C4-2B (cell line): ENCODE results near the gene STX1A.

ENCODE experiments used
- H3K27ac ChIP-seq: fragments of 450-650 bp; 2 replicates; pipeline ENCODE4 v1.5.1; 2017
- ZFX ChIP-seq: fragments of 450-650 bp; IDR thresholded peaks from 2 replicates; pipeline ENCODE4 v1.6.1; 2017
- TF ChIP-seq, protein P1 (sequence below): fragments of 450-650 bp; conservative IDR thresholded peaks from 2 replicates; pipeline ENCODE4 v1.5.1; 2017; ENCODE audit warnings: mild to moderate bottlenecking

Gene STX1A

GRCh38 chr7:73749931-73750776, 30.7 kb upstream of the STX1A start:
- peak overlapping the region; percentile 92 for H3K27ac ChIP-seq
- TF ChIP-seq, protein P1, sequence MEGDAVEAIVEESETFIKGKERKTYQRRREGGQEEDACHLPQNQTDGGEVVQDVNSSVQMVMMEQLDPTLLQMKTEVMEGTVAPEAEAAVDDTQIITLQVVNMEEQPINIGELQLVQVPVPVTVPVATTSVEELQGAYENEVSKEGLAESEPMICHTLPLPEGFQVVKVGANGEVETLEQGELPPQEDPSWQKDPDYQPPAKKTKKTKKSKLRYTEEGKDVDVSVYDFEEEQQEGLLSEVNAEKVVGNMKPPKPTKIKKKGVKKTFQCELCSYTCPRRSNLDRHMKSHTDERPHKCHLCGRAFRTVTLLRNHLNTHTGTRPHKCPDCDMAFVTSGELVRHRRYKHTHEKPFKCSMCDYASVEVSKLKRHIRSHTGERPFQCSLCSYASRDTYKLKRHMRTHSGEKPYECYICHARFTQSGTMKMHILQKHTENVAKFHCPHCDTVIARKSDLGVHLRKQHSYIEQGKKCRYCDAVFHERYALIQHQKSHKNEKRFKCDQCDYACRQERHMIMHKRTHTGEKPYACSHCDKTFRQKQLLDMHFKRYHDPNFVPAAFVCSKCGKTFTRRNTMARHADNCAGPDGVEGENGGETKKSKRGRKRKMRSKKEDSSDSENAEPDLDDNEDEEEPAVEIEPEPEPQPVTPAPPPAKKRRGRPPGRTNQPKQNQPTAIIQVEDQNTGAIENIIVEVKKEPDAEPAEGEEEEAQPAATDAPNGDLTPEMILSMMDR: no peak
- TF ChIP-seq ZFX: no peak

GRCh38 chr7:73746378-73746777, 26.9 kb upstream of the STX1A start:
- H3K27ac ChIP-seq: peak overlapping the region; percentile 54
- no peak for TF ChIP-seq ZFX
- TF ChIP-seq, protein P1: no peak

DNA sequence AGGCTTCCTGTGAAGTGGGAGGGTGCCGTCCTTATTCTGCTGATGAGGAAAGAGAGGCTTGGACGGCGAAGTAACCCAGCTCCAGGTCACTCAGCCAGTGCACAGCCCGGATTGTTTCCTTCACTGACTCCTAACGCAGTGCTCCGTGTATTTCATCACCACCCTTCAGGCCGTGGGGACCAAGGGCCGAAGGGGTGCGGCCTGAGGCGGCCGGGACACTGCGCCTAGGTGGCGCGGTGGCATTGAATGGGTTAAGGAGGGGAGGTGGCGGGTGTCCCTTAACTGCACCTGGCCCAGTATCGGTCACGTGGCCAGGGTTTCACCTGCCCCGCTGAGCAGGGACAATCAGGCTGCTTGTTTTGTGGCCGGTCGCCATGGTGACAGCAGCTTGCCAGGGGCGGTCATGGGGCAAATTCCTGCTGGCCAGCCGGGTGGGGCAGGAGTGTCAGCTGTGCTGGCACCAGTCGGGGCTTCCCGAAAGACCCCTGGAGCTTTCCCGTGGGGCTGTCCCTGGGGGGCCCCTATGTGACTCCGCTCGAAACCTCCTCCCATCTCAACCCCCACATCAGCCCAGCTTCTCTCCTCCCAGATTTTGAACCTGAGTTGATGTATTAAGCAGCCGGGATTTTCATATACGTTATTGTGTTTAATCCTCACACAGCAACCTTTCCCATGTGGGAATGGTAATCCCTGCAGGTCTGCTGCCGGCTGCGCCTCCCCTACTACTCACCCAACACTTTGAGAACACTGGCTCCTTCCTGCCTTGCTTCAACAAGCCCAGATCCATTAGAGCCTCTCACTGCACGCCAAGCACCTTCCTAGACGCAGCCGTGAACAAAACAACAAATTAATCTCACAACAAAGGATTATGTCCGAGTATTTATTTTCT, 23.5 kb upstream of the STX1A start:
- H3K27ac ChIP-seq: peak overlapping the region; percentile 92
- no peak; the same call in 1 of the 2 replicates for TF ChIP-seq ZFX
- TF ChIP-seq, protein P1: no peak

DNA sequence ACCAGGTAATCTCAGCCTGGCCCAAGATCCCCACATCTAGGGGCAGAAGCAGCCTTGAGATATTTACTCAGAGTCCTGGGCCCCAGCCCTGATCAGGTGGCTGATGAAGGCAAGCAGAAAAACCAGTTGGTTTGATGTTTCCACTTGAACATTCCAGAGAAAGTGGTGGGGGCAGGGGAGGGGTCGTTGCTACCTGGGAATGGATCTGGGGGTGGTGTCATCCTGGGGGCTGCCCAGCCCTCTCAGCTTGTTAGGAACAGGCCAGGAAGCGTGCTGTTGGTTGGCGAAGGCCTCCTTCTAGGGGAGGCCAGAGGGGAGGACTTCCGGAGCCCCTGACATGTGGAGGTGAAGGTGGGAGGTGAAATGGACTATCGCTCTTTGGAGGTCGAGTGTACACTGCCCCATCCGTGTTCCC, 22.9 kb upstream of the STX1A start:
- no peak for TF ChIP-seq ZFX
- TF ChIP-seq, protein P1: no peak
- peak overlapping the region; percentile 92 for H3K27ac ChIP-seq

- TF ChIP-seq, protein P1: no peak
- TF ChIP-seq ZFX: no peak
- H3K27ac ChIP-seq: peak overlapping the region; percentile 92
These were observed 22.1 kb upstream of the STX1A start for GRCh38 chr7:73741600-73741999.

DNA sequence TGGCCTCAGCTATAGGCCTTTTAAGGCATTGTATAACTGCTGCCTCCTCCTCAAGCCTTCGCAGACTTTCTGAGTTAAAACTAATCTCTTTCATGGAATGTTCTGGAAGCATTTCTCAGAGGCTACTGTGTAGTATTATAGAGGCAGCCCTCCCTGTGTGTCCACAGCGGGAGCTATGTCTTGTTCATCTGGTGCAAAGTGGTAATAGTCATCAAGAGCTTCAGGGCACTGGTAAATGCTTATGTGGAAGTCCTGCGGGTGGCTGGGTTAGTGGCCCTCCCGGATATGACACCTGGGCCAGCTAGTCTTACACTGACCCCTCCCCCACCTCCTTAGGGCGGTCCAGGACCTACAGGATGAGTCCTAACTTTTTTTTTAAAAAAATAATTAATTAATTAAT, 21.3 kb upstream of the STX1A start:
- no peak for TF ChIP-seq ZFX
- TF ChIP-seq, protein P1: no peak
- peak overlapping the region; percentile 93 for H3K27ac ChIP-seq

- TF ChIP-seq ZFX: no peak
- TF ChIP-seq, protein P1: no peak
- peak overlapping the region; percentile 93 for H3K27ac ChIP-seq
These were observed 20.7 kb upstream of the STX1A start for GRCh38 chr7:73740212-73740611.
